Liver (tissue), 3 donors: ENCODE results near the gene PPP1R13B.

Experiments
- NR2F2 ChIP-seq: IDR thresholded peaks from 2 replicates; pipeline ENCODE4 v1.6.1; 2016; ENCODE audit warnings: antibody characterized with exemption
- RAD21 ChIP-seq, 2 donors: IDR thresholded peaks; 2 replicates each; pipeline ENCODE4 v1.6.1; 2016; ENCODE audit warnings: antibody characterized with exemption in 2 of 2, mild to moderate bottlenecking in 2 of 2
- TAF1 ChIP-seq: conservative IDR thresholded peaks from 2 replicates; pipeline ENCODE4 v1.6.1; 2016; ENCODE audit warnings: antibody characterized with exemption, mild to moderate bottlenecking
- TF ChIP-seq, protein P1 (sequence below): fragments of 150-350 bp; IDR thresholded peaks from 2 replicates; pipeline ENCODE4 v1.5.1; 2017; ENCODE audit warnings: improper control_type of control experiment, low read depth, low read length; ENCODE audit not compliant: missing input control
- donor health status: healthy.
- donor health status: healthy.

DNA sequence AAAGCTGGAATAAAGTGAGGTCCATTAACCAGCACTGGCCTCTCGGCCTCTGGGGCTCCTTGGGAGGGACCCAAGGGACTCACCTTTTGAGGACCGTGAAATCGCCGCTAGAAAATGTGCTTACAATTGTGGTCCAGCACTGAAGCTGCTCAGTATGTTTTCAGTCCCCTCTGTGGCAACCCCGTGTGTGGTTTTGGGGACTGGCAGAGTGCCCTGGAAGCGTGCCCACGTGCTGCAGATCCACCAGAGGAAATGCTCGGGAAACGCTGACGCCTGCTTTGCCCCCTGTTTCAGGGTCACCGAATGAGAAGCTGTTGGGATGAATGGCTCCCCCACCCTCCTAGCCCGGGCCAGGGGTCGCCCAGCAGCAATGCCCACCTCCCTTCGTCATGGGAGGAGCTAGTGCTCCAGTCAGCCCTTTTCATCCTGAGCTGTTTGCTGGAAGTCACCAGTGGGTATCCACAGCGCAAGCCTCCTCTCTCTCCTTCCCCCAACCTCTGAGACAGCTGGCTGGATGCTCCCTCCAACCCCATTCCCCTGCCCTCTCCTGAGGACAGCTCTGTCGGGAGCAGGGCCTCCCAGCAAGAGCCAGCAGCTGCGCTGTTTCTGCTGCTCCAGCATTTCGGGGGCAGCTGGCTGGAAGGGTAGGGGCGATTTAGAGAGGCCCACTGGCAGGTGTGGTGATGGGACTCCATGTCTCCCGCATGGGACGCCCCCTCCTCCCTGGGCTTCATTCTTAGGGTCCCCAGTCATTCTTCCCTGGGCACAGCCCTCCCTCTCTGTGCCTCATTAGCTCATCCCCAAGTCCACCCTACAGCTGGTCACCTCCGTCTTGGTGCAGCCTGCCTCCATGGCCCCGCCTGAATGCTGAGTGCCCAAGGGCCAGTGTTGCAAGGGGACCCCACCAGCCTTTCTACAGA lies 33.2 kb upstream of the PPP1R13B start:
- TF ChIP-seq TAF1, result no peak
- TF ChIP-seq, protein P1, sequence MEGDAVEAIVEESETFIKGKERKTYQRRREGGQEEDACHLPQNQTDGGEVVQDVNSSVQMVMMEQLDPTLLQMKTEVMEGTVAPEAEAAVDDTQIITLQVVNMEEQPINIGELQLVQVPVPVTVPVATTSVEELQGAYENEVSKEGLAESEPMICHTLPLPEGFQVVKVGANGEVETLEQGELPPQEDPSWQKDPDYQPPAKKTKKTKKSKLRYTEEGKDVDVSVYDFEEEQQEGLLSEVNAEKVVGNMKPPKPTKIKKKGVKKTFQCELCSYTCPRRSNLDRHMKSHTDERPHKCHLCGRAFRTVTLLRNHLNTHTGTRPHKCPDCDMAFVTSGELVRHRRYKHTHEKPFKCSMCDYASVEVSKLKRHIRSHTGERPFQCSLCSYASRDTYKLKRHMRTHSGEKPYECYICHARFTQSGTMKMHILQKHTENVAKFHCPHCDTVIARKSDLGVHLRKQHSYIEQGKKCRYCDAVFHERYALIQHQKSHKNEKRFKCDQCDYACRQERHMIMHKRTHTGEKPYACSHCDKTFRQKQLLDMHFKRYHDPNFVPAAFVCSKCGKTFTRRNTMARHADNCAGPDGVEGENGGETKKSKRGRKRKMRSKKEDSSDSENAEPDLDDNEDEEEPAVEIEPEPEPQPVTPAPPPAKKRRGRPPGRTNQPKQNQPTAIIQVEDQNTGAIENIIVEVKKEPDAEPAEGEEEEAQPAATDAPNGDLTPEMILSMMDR, result no peak
- peak; percentile 71 for TF ChIP-seq NR2F2
- no peak for TF ChIP-seq RAD21 (IDR thresholded peaks at IDR 0.05)
